HepG2 (cell line): ENCODE measurements around the gene GNMT. TPM values are rescaled to one million over a fixed set of nuclear protein-coding genes. Genes with fewer than 3 reads are reported as not detected.
A peak's percentile ranks its signal among the peaks of the same experiment; 100 is the strongest.

Source experiments
- ATF7 ChIP-seq, 2 experiments: fragments of 450-650 bp in 1 of 2; sonication (generic) in 1 of 2; formaldehyde crosslinking in 1 of 2; IDR thresholded peaks; 2 replicates each; pipeline versions ENCODE4 v1.4.0 to v1.6.1; 2016 to 2020; ENCODE audit warnings: antibody characterized with exemption in 1 of 2, mild to moderate bottlenecking in 1 of 2, missing genetic modification reagents in 1 of 2
- EEA1 ChIP-seq: sonication (generic); formaldehyde crosslinking; IDR thresholded peaks from 2 replicates; pipeline ENCODE4 v1.5.1; 2020; ENCODE audit warnings: mild to moderate bottlenecking, missing genetic modification reagents, borderline replicate concordance
- HDAC2 ChIP-seq: sonication (generic); formaldehyde crosslinking; IDR thresholded peaks from 2 replicates; pipeline ENCODE4 v1.4.0; 2020; ENCODE audit warnings: missing genetic modification reagents
- HIC2 ChIP-seq: sonication (generic); formaldehyde crosslinking; IDR thresholded peaks from 2 replicates; pipeline ENCODE4 v1.9.0; 2022; ENCODE audit warnings: low read depth, missing genetic modification reagents
- JUND ChIP-seq: sonication (generic); formaldehyde crosslinking; IDR thresholded peaks from 2 replicates; pipeline ENCODE4 v1.8.0; 2022; ENCODE audit warnings: mild to moderate bottlenecking, missing genetic modification reagents
- KDM6A ChIP-seq: IDR thresholded peaks from 2 replicates; pipeline ENCODE4 v1.6.1; 2016; ENCODE audit warnings: low read depth
- MAFK ChIP-seq, 2 experiments: IDR thresholded peaks in 1 of 2; conservative IDR thresholded peaks in 1 of 2; 2 replicates each; pipeline ENCODE4 v1.6.1; 2011; ENCODE audit warnings: improper control_type of control experiment in 2 of 2, low read length in 2 of 2
- PATZ1 ChIP-seq: sonication (generic); formaldehyde crosslinking; IDR thresholded peaks from 2 replicates; pipeline ENCODE4 v1.4.0; 2020; ENCODE audit warnings: missing genetic modification reagents
- POLR2G ChIP-seq: fragments of 200-400 bp; formaldehyde crosslinking; IDR thresholded peaks from 2 replicates; pipeline ENCODE4 v1.6.1; 2018; ENCODE audit warnings: mild to moderate bottlenecking, low read depth, low read length, moderate library complexity
- SRY ChIP-seq: sonication (generic); formaldehyde crosslinking; IDR thresholded peaks from 2 replicates; pipeline ENCODE4 v1.8.0; 2022; ENCODE audit warnings: mild to moderate bottlenecking, missing genetic modification reagents
- TAF1 ChIP-seq: sonication (generic); formaldehyde crosslinking; IDR thresholded peaks from 2 replicates; pipeline ENCODE4 v1.4.0; 2020; ENCODE audit warnings: missing genetic modification reagents
- TEAD2 ChIP-seq: sonication (generic); formaldehyde crosslinking; IDR thresholded peaks from 2 replicates; pipeline ENCODE4 v1.9.0; 2021; ENCODE audit warnings: missing genetic modification reagents
- WIZ ChIP-seq: sonication (generic); formaldehyde crosslinking; IDR thresholded peaks from 2 replicates; pipeline ENCODE4 v1.5.1; 2020; ENCODE audit warnings: mild to moderate bottlenecking, missing genetic modification reagents
- ZNF142 ChIP-seq: sonication (generic); formaldehyde crosslinking; IDR thresholded peaks from 2 replicates; pipeline ENCODE4 v1.4.0; 2020; ENCODE audit warnings: missing genetic modification reagents
- ZNF317 ChIP-seq: sonication (generic); formaldehyde crosslinking; IDR thresholded peaks from 2 replicates; pipeline ENCODE4 v1.5.0; 2020; ENCODE audit warnings: mild to moderate bottlenecking, missing genetic modification reagents
- ZNF546 ChIP-seq: sonication (generic); formaldehyde crosslinking; conservative IDR thresholded peaks from 2 replicates; pipeline ENCODE4 v1.8.1; 2023; ENCODE audit warnings: mild to moderate bottlenecking, missing genetic modification reagents
- ZNF784 ChIP-seq: sonication (generic); formaldehyde crosslinking; IDR thresholded peaks from 2 replicates; pipeline ENCODE4 v1.5.1; 2020; ENCODE audit warnings: missing genetic modification reagents, mild to moderate bottlenecking, borderline replicate concordance
- polyA plus RNA-seq, 8 experiments: library from polyadenylated mRNA; depleted of rRNA in 3 of 8; stranded (reverse) in 7 of 8; unstranded in 1 of 8; fragments of >200 nt; fragmentation: Illumina TruSeq in 4 of 8; extraction: Trizol in 4 of 8; gene quantifications; 2 replicates each; pipeline versions ENCODE4 v1.2.1 to v1.2.3, GENCODE V29; 2011 to 2016; ENCODE audit warnings: low read depth in 4 of 8, missing spikeins in 1 of 8, mixed read lengths in 1 of 8; ENCODE audit not compliant: insufficient read depth in 1 of 8
- total RNA-seq, 5 experiments: library from RNA; depleted of rRNA; stranded (reverse); fragments of >200 nt; fragmentation: Illumina TruSeq; extraction: Trizol; gene quantifications; 2 replicates each; pipeline ENCODE4 v1.2.3, GENCODE V29; 2016; ENCODE audit warnings: low read depth in 1 of 5

GNMT gene
- total and polyA plus RNA-seq, 2 of the 13 experiments (the other 11 are each of a cell fraction or from before 2014, with no cell fraction given), result 2.8 to 7.0 TPM

GRCh38 chr6:42978839-42979522 lies 18.4 kb downstream of the GNMT start, which contains the start of gene PEX6 (continued):
- TF ChIP-seq PATZ1 (peak; percentile 92), ATF7 (IDR thresholded peaks at IDR 0.05) (no peak), ATF7 (CRISPR knock-in tag; IDR thresholded peaks at IDR 0.05) (peak; percentile 72; the same call in 1 of the 2 replicates), ZNF784 (peak; percentile 89), WIZ (CRISPR knock-in tag) (no peak), ZNF142 (CRISPR knock-in tag) (no peak; the same call in 1 of the 2 replicates), TAF1 (peak; percentile 76), ZNF317 (CRISPR knock-in tag) (peak; percentile 87), ZNF546 (CRISPR knock-in tag) (peak; percentile 55; the same call in 1 of the 2 replicates), MAFK (conservative IDR thresholded peaks at IDR 0.05 in 1 of 2, IDR thresholded peaks at IDR 0.05 in 1 of 2; ENCODE audit: low read length in 2 of 2) (peak; percentile 38 to 72; a peak in 3 of 4 replicates), POLR2G (peak; percentile 97), HIC2 (CRISPR knock-in tag) (no peak), HDAC2 (peak; percentile 95), TEAD2 (CRISPR knock-in tag) (no peak), JUND (CRISPR knock-in tag) (no peak; the same call in 1 of the 2 replicates), KDM6A (no peak), EEA1 (CRISPR knock-in tag) (no peak), SRY (CRISPR knock-in tag) (peak; percentile 82)
